K562 (cell line): ENCODE measurements around the gene TNFSF13B. TPM values are rescaled to one million over a fixed set of nuclear protein-coding genes. Genes with fewer than 3 reads are reported as not detected.
A peak's percentile ranks its signal among the peaks of the same experiment; 100 is the strongest.

ENCODE experiments used
- ATAC-seq: fragments of 200-7000 bp; cut with Tn5 transposase; 3 replicates; pipeline ENCODE4 v1.9.1; 2020; ENCODE audit warnings: moderate library complexity
- BruUV-seq: library from RNA; stranded (reverse); fragments of 400-500 nt; replicated peaks from 2 replicates; lab custom pipeline; 2021; lab: Mats Ljungman, UMichigan
- CTCF ChIA-PET: fragments of 300-600 bp; formaldehyde crosslinking; extraction: SDS; loops from one replicate; lab custom pipeline; 2021; ENCODE audit warnings: low intra/inter-chr PET ratio; lab: Yijun Ruan, JAX
- POLR2A ChIA-PET: fragments of 300-600, 350-650 bp; sonication (Branson Sonifier 250); formaldehyde crosslinking; extraction: SDS; loops from one replicate; lab custom pipeline; 2021; ENCODE audit warnings: antibody characterized with exemption, inconsistent platforms; lab: Yijun Ruan, JAX
- DNase-seq, 4 experiments: peaks; one replicate each; pipeline versions ENCODE4 v3.0.0 to v3.0.0-alpha.2; 2011 to 2018; ENCODE audit warnings: low spot score in 3 of 4, mixed read lengths in 3 of 4; ENCODE audit errors: extremely low read depth in 1 of 4
- FAIRE-seq: peaks from 2 replicates; lab custom pipeline; 2011; peaks lifted over from hg19 to GRCh38; lab: Jason Lieb, UNC
- H2AFZ ChIP-seq: 2 replicates; pipeline ENCODE4 v1.6.0; 2011; ENCODE audit warnings: low read depth, low read length, control low read depth, inconsistent platforms
- H3K27ac ChIP-seq: fragments of 200-600 bp; 3 replicates; pipeline ENCODE4 v1.8.0; 2011; ENCODE audit warnings: low read depth, mild to moderate bottlenecking, control low read depth, inconsistent platforms, low read length, moderate library complexity, mixed read lengths; ENCODE audit errors: extremely low read depth
- H3K27me3 ChIP-seq, 2 experiments: fragments of 300-600 bp in 1 of 2; 2 replicates in 1 of 2; 3 replicates in 1 of 2; pipeline versions ENCODE4 v1.6.0 to v1.8.0; 2011; ENCODE audit warnings: inconsistent platforms in 2 of 2, low read length in 2 of 2, mild to moderate bottlenecking in 1 of 2, mixed read lengths in 1 of 2, moderate library complexity in 1 of 2; ENCODE audit not compliant: control insufficient read depth in 2 of 2, insufficient read depth in 2 of 2
- H3K36me3 ChIP-seq: fragments of 300-600 bp; 3 replicates; pipeline ENCODE4 v1.8.0; 2011; ENCODE audit warnings: mild to moderate bottlenecking, low read length, inconsistent platforms; ENCODE audit not compliant: control insufficient read depth, insufficient read depth
- H3K4me1 ChIP-seq, 2 experiments: fragments of 200-600 bp in 1 of 2; replicated peaks in 1 of 2; 2 replicates in 1 of 2; 3 replicates in 1 of 2; pipeline versions ENCODE4 v1.5.1 to v1.8.0; 2011; ENCODE audit warnings: inconsistent platforms in 2 of 2, low read length in 2 of 2, mild to moderate bottlenecking in 1 of 2, mixed read lengths in 1 of 2, moderate library complexity in 1 of 2; ENCODE audit not compliant: control insufficient read depth in 2 of 2, insufficient read depth in 2 of 2
- H3K4me2 ChIP-seq: 2 replicates; pipeline ENCODE4 v1.6.1; 2011; ENCODE audit warnings: low read length, control low read depth, inconsistent platforms, mixed read lengths; ENCODE audit not compliant: insufficient read depth
- H3K4me3 ChIP-seq: fragments of 200-600 bp; sonication (generic), shearing (Covaris generic); 2 replicates; pipeline ENCODE4 v1.5.1; 2016; ENCODE audit warnings: control low read depth, inconsistent platforms
- H3K79me2 ChIP-seq: fragments of 200-600 bp; 3 replicates; pipeline ENCODE4 v1.8.0; 2011; ENCODE audit warnings: low read length, inconsistent platforms; ENCODE audit not compliant: control insufficient read depth, insufficient read depth
- H3K9ac ChIP-seq, 2 experiments: 2 replicates each; pipeline versions ENCODE4 v1.6.0 to v1.6.1; 2011; ENCODE audit warnings: low read depth in 2 of 2, low read length in 2 of 2, control low read depth in 1 of 2, inconsistent platforms in 1 of 2, mild to moderate bottlenecking in 1 of 2, mixed read lengths in 1 of 2; ENCODE audit not compliant: insufficient read depth in 1 of 2
- H3K9me1 ChIP-seq: one replicate; pipeline ENCODE4 v1.6.0; 2011; ENCODE audit warnings: inconsistent platforms, mild to moderate bottlenecking, low read length, moderate library complexity; ENCODE audit not compliant: control insufficient read depth, insufficient read depth
- H3K9me3 ChIP-seq: replicated peaks from 2 replicates; pipeline ENCODE4 v1.5.1; 2011; ENCODE audit warnings: low read depth, low read length, inconsistent platforms; ENCODE audit not compliant: control insufficient read depth, insufficient read depth
- H4K20me1 ChIP-seq: replicated peaks from 2 replicates; pipeline ENCODE4 v1.6.1; 2011; ENCODE audit warnings: low read length, inconsistent platforms, mixed read lengths; ENCODE audit not compliant: control insufficient read depth, insufficient read depth
- CBFA2T3 ChIP-seq: fragments of 450-650 bp; IDR thresholded peaks from 2 replicates; pipeline ENCODE4 v1.6.1; 2017
- CHD2 ChIP-seq: IDR thresholded peaks from 2 replicates; pipeline ENCODE4 v1.6.1; 2011; ENCODE audit warnings: low read depth, low read length
- ESRRA ChIP-seq: fragments of 450-650 bp; IDR thresholded peaks from 2 replicates; pipeline ENCODE4 v1.6.1; 2014; ENCODE audit warnings: low read depth, mild to moderate bottlenecking, moderate library complexity, borderline replicate concordance
- EWSR1 ChIP-seq: fragments of 450-650 bp; IDR thresholded peaks from 2 replicates; pipeline ENCODE4 v1.6.1; 2018; ENCODE audit warnings: borderline replicate concordance, mild to moderate bottlenecking, low read depth, moderate library complexity; ENCODE audit not compliant: partially characterized antibody
- POLR2AphosphoS5 ChIP-seq: IDR thresholded peaks from 2 replicates; pipeline ENCODE4 v1.6.1; 2011; ENCODE audit warnings: mild to moderate bottlenecking, low read depth, low read length, moderate library complexity; ENCODE audit not compliant: control insufficient read depth, insufficient read depth
- REST ChIP-seq, 2 experiments: fragments of 450-650 bp; formaldehyde crosslinking in 1 of 2; IDR thresholded peaks; 2 replicates each; pipeline versions ENCODE4 v1.4.0 to v1.6.1; 2014 to 2020; ENCODE audit warnings: mild to moderate bottlenecking in 2 of 2, borderline replicate concordance in 1 of 2, low read depth in 1 of 2
- RHOXF2B ChIP-seq: fragments of 250-450 bp; sonication (Bioruptor Pico); conservative IDR thresholded peaks from 2 replicates; pipeline ENCODE4 v1.5.1; 2021
- SLC30A9 ChIP-seq: fragments of 250-450 bp; sonication (Bioruptor Pico); IDR thresholded peaks from 2 replicates; pipeline ENCODE4 v1.8.0; 2022; ENCODE audit warnings: mild to moderate bottlenecking, moderate library complexity
- SRSF7 ChIP-seq: fragments of 200-400 bp; formaldehyde crosslinking; optimal IDR thresholded peaks from 2 replicates; pipeline ENCODE3; 2017; ENCODE audit warnings: mild to moderate bottlenecking, low read depth, low read length
- STAT5B ChIP-seq: fragments of 250-450 bp; sonication (Bioruptor Pico); IDR thresholded peaks from 2 replicates; pipeline ENCODE4 v1.8.0; 2021; ENCODE audit warnings: mild to moderate bottlenecking, inconsistent platforms
- ZBTB12 ChIP-seq: fragments of 250-450 bp; sonication (Bioruptor Pico); IDR thresholded peaks from 2 replicates; pipeline ENCODE4 v1.4.0; 2020
- ZNF24 ChIP-seq: fragments of 450-650 bp; IDR thresholded peaks from 2 replicates; pipeline ENCODE4 v1.6.1; 2016
- ZNF282 ChIP-seq: sonication (generic); formaldehyde crosslinking; IDR thresholded peaks from 2 replicates; pipeline ENCODE4 v1.8.1; 2023; ENCODE audit warnings: missing genetic modification reagents
- ZNF584 ChIP-seq: fragments of 200-800 bp; sonication (Bioruptor generic); IDR thresholded peaks from 2 replicates; pipeline ENCODE4 v1.6.1; 2016; ENCODE audit warnings: low read depth, mild to moderate bottlenecking, missing genetic modification characterization, missing compliant biosample characterization
- WGBS: fragments of 100-300 bp; shearing (Covaris generic); methylation state at CpG from one replicate; pipeline ENCODE4 v1.1.6; 2016; ENCODE audit warnings: low coverage, mixed read lengths; ENCODE audit not compliant: insufficient coverage; ENCODE audit errors: missing lambda C conversion rate; 5-methylcytosine and 5-hydroxymethylcytosine counted together
- in situ Hi-C: fragments of 300-500 bp; cut with MboI; formaldehyde crosslinking; loops from 4 replicates; pipeline ENCODE4 v1.15.0; 2018; ENCODE audit warnings: inconsistent platforms, mixed read lengths
- intact Hi-C: fragments of 100-400 bp; cut with micrococcal nuclease; formaldehyde crosslinking; loops from 2 replicates; pipeline ENCODE4 v1.14.2; 2022
- polyA plus RNA-seq, 8 experiments: library from polyadenylated mRNA; depleted of rRNA in 4 of 8; stranded (reverse) in 5 of 8; unstranded in 3 of 8; fragments of >200 nt; fragmentation: Nextera tagmentation in 2 of 8; fragmentation: Illumina TruSeq in 1 of 8; extraction: Ambion mirVana in 2 of 8; extraction: Trizol in 1 of 8; gene quantifications; 2 replicates each; pipeline versions ENCODE4 v1.2.1 to v1.2.3, GENCODE V29; 2011 to 2014; ENCODE audit warnings: inconsistent platforms in 1 of 8, missing spikeins in 1 of 8
- total RNA-seq, 7 experiments: library from RNA; depleted of rRNA in 6 of 7; stranded (reverse); fragments of >200 nt in 6 of 7; fragmentation: Illumina TruSeq in 2 of 7; extraction: Trizol in 2 of 7; gene quantifications; 2 replicates each; pipeline versions ENCODE4 v1.2.1 to v1.2.3, GENCODE V29; 2011 to 2021; ENCODE audit warnings: low replicate concordance in 1 of 7

The TNFSF13B gene
- total and polyA plus RNA-seq, 9 of the 15 experiments (the other 6 are each of a cell fraction or from before 2014, with no cell fraction given) = 1.1 to 2.1 (median 1.5) TPM

- intact Hi-C loops (no loop called here), in situ Hi-C loops (loop anchor here (25.0 kb wide), 1 partner anchor 566 kb away; no protein-coding TSS in a partner anchor)
- Histone ChIP-seq H2AFZ (no peak overlapping the region), H3K79me2 (no peaks in the 10 kb centered on the region), H4K20me1 (no peaks in the 10 kb centered on the region), H3K36me3 (no peaks in the 10 kb centered on the region), H3K4me2 (no peak overlapping the region), H3K4me1 (no peaks in the 10 kb centered on the region; a peak in 1 of 5 replicates), H3K27ac (no peak overlapping the region), H3K27me3 (no peaks in the 10 kb centered on the region), H3K4me3 (no peak overlapping the region), H3K9me3 (no peaks in the 10 kb centered on the region), H3K9me1 (no peaks in the 10 kb centered on the region), H3K9ac (no peak overlapping the region)
- CTCF ChIA-PET = no interaction called here
- FAIRE-seq (no peak), DNase-seq (peak in 1 of 4 experiments; percentile 9), ATAC-seq (no peak)
- 24% methylated on average over 5 of the region's 8 CpGs for WGBS
- no peak for TF ChIP-seq STAT5B (CRISPR knock-in tag)
- no peak for TF ChIP-seq CHD2
- no peak for TF ChIP-seq SLC30A9 (CRISPR knock-in tag)
- no peak for TF ChIP-seq SRSF7
- no peak for TF ChIP-seq ZNF24
- no peak for TF ChIP-seq POLR2AphosphoS5
- TF ChIP-seq ZNF282 (CRISPR knock-in tag) = no peak
- TF ChIP-seq CBFA2T3 = no peak
- TF ChIP-seq EWSR1 = no peak
- TF ChIP-seq ZNF584 (CRISPR knock-in tag) = no peak
- TF ChIP-seq ESRRA = no peak
- TF ChIP-seq RHOXF2B (CRISPR knock-in tag) = no peak
- no peak for TF ChIP-seq ZBTB12 (CRISPR knock-in tag)
- TF ChIP-seq REST (IDR thresholded peaks at IDR 0.05; ENCODE audit: borderline replicate concordance) = no peak
- TF ChIP-seq REST (CRISPR knock-in tag; IDR thresholded peaks at IDR 0.05; ENCODE audit: low read depth) = no peak
- no TSS peak for BruUV-seq
- POLR2A ChIA-PET = no interaction called here
Measured at GRCh38 chr13:108346376-108346775, 76.9 kb downstream of the TNFSF13B start.
